Bronchial epithelial cell (primary cell): ENCODE data around the gene ASPG. TPM values are rescaled to one million over a fixed set of nuclear protein-coding genes. Genes with fewer than 3 reads are reported as not detected.

Source experiments
- DNase-seq: peaks from one replicate; pipeline ENCODE4 v3.0.0-alpha.2; 2010; ENCODE audit warnings: low read depth
- FAIRE-seq: peaks from 2 replicates; lab custom pipeline; 2011; peaks lifted over from hg19 to GRCh38; lab: Jason Lieb, UNC
- H3K27me3 ChIP-seq: 2 replicates; pipeline ENCODE4 v1.5.1; 2011; ENCODE audit warnings: low read length; ENCODE audit not compliant: control insufficient read depth, insufficient read depth
- H3K36me3 ChIP-seq: 2 replicates; pipeline ENCODE4 v1.5.1; 2011; ENCODE audit warnings: low read length; ENCODE audit not compliant: control insufficient read depth, insufficient read depth
- H3K4me3 ChIP-seq: 2 replicates; pipeline ENCODE4 v1.5.1; 2011; ENCODE audit warnings: mild to moderate bottlenecking, low read depth, low read length, control low read depth
- total RNA-seq: library from RNA; depleted of rRNA; stranded (reverse); fragments of >200 nt; gene quantifications from 2 replicates; pipeline ENCODE4 v1.2.1, GENCODE V29; 2014
- TF ChIP-seq, protein P1 (sequence below): IDR thresholded peaks from 2 replicates; pipeline ENCODE4 v1.5.1; 2011; ENCODE audit warnings: mild to moderate bottlenecking, moderate library complexity, low read length, control low read depth, inconsistent platforms; ENCODE audit not compliant: insufficient read depth, severe bottlenecking

Gene ASPG
- total RNA-seq, 1 donor from 2014 or later: 0.53 TPM

DNA sequence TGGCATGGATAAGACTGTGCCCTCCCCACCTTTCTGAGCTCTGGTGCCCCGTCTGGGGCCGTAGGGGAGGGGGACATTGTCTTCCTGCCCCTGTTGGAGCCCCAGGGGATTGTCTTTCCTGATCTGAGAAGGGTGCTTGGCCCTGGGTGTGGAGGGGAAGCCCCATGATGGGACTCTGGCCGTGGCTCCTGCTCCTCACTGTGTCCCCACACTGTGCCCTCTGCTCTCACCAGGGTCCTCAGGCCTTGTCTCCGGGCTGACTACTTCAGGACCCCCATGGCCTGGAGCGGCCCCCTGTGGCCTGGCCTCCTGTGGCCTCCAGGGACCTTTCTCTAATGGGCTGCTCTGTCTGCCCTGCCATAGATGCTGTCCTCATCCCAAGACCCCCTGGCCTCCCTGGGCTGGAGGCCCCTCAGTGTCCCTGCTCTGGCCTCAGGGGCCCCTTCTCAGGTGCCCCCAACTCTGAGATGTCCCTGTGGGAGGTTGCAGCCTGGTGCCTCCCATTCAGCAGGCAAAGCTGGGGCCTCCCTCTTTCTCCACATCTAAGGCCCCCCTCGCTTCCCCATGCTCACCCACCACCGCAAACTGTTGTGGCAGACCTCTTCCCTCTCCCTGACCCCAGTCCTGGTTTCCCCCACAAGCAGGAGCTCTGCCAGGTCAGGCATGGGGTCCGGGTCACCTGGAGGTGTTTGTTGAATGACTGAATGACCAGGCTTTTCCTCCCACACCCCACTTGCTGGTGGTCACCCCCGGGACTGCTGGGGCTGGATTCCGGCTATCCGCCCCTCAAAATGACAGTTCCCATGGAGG, 56.8 kb downstream of the ASPG start:
- no peak for DNase-seq
- TF ChIP-seq, protein P1, sequence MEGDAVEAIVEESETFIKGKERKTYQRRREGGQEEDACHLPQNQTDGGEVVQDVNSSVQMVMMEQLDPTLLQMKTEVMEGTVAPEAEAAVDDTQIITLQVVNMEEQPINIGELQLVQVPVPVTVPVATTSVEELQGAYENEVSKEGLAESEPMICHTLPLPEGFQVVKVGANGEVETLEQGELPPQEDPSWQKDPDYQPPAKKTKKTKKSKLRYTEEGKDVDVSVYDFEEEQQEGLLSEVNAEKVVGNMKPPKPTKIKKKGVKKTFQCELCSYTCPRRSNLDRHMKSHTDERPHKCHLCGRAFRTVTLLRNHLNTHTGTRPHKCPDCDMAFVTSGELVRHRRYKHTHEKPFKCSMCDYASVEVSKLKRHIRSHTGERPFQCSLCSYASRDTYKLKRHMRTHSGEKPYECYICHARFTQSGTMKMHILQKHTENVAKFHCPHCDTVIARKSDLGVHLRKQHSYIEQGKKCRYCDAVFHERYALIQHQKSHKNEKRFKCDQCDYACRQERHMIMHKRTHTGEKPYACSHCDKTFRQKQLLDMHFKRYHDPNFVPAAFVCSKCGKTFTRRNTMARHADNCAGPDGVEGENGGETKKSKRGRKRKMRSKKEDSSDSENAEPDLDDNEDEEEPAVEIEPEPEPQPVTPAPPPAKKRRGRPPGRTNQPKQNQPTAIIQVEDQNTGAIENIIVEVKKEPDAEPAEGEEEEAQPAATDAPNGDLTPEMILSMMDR: no peak
- Histone ChIP-seq H3K4me3 (no peak overlapping the region), H3K27me3 (peaks cover 8% of the 10 kb centered on the region), H3K36me3 (no peaks in the 10 kb centered on the region)
- FAIRE-seq: no peak

DNA sequence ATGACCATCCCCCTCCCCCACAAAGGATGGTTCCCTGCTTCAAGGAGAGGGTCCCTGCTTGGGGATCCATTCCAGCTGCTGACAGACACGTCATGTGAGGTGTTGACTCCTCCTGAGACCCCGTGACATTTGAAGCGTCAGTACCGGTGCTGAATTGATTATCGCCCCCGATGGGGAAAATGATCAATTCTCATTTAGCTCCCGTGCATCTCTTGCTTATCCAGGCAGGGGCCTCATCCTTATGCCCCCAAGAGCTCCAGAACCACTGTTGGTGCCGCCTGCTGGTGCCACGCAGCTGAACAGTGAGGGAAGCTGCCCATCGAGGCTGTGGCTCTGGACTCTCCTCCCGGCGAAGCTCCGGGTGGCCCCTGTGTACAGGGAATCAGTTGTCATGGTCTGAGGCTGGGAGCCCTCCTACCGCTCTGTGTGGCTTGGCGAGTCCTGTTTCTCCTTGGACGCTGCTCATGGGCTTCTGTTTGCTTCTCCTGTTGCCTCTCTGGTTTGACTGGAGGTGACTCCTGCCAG, 57.5 kb downstream of the ASPG start:
- Histone ChIP-seq H3K4me3 (no peak overlapping the region), H3K36me3 (no peaks in the 10 kb centered on the region), H3K27me3 (peaks cover 4% of the 10 kb centered on the region)
- DNase-seq (no peak), FAIRE-seq (no peak)
- TF ChIP-seq, protein P1: no peak

GRCh38 chr14:104143521-104144452, 58.3 kb downstream of the ASPG start:
- TF ChIP-seq, protein P1: no peak
- DNase-seq: no peak
- H3K36me3 ChIP-seq: no peaks in the 10 kb centered on the region
- no peak overlapping the region for H3K4me3 ChIP-seq
- peaks cover 4% of the 10 kb centered on the region for H3K27me3 ChIP-seq
- no peak for FAIRE-seq

DNA sequence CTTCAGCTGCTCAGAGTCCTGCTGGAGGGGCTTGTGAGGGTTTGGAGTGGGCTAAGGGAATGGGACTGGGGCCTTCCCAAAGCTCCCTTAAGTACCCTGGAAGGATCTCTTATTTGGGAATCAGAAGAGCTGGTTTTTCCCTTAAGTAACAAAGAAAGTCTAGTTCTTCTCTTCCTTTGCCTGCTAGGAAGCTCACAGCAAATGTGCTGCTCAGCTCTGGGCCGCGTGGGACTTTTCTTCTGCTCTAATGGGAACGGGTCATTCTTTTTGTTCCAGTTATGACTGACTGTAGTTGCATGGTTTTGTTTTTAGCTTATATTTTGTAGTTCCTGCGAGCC, 58.9 kb downstream of the ASPG start:
- no peak for FAIRE-seq
- H3K27me3 ChIP-seq: peaks cover under 1% of the 10 kb centered on the region

More for the DNA sequence above, 58.9 kb downstream of the ASPG start:
- Histone ChIP-seq H3K4me3 (no peak overlapping the region), H3K36me3 (no peaks in the 10 kb centered on the region)
- DNase-seq: no peak
- TF ChIP-seq, protein P1: no peak
